GM13977 (cell line): ENCODE results near the gene MAP7D3.

ENCODE experiments used
- DNase-seq: peaks from one replicate; pipeline ENCODE4 v3.0.0; 2012; ENCODE audit warnings: low spot score
- in situ Hi-C: fragments of 300-500 bp; cut with MboI; formaldehyde crosslinking; loops from one replicate; pipeline ENCODE4 v1.12.0; 2022; ENCODE audit warnings: low sequenced_read_pairs, low pct_unique_long_range_greater_than_20kb, mixed read lengths, inconsistent platforms; ENCODE audit not compliant: unreplicated experiment
- TF ChIP-seq, protein P1 (sequence below): IDR thresholded peaks from 2 replicates; pipeline ENCODE4 v1.5.1; 2012; ENCODE audit warnings: mild to moderate bottlenecking, control low read depth; ENCODE audit not compliant: insufficient read depth; ENCODE audit errors: extremely low read depth, missing control alignments

Gene MAP7D3

DNA sequence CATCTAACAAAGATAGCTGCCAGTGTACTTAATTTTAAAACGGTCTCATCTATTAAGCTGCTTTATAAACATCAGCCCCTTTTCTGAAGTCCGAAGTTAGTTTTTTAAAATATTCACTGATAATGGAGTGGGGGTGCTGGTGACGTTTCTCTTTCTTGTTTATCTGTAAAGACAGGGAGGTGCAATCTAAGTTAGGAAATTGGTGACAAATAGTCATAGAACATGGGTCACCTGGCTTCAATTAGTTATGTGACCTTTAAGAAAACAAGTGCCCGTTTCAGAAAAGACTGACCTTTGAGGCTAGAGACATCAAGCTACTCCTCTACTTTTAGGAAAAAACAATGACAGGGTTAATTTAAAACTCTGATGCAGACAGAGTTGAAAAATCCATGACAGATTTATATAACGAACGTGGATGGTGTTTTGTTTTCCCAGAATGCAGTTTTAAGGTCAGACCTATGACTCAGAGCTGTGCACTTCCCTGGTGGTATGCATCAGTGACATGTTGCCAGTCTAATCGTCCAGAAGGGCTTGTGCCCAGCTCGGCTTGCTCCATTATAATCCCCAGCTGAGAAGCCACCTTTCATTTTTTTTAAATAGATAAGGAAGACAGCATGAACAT is 65.7 kb downstream of the MAP7D3 start:
- in situ Hi-C loops = no loop called here
- TF ChIP-seq, protein P1, sequence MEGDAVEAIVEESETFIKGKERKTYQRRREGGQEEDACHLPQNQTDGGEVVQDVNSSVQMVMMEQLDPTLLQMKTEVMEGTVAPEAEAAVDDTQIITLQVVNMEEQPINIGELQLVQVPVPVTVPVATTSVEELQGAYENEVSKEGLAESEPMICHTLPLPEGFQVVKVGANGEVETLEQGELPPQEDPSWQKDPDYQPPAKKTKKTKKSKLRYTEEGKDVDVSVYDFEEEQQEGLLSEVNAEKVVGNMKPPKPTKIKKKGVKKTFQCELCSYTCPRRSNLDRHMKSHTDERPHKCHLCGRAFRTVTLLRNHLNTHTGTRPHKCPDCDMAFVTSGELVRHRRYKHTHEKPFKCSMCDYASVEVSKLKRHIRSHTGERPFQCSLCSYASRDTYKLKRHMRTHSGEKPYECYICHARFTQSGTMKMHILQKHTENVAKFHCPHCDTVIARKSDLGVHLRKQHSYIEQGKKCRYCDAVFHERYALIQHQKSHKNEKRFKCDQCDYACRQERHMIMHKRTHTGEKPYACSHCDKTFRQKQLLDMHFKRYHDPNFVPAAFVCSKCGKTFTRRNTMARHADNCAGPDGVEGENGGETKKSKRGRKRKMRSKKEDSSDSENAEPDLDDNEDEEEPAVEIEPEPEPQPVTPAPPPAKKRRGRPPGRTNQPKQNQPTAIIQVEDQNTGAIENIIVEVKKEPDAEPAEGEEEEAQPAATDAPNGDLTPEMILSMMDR = no peak
- DNase-seq = no peak

DNA sequence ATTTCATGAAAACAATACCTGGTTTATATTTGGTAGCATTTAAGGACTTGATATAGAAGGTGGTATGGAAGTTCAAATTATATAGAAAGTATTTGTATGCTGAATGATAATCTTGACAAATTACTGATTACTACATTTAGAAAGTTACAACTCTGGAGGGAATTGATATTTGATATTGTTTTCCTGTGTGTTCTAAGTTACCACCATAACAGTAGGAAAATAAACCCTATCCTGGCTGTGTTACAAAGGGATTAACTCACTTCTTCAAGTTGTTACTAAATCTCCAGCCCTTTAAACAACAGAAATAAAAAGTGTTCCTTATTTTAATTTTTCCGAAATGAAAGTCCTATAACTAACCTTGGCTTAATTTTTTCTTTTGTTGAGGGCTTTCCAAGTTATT is 67.3 kb downstream of the MAP7D3 start:
- in situ Hi-C loops = no loop called here
- DNase-seq = no peak
- TF ChIP-seq, protein P1 = no peak

DNA sequence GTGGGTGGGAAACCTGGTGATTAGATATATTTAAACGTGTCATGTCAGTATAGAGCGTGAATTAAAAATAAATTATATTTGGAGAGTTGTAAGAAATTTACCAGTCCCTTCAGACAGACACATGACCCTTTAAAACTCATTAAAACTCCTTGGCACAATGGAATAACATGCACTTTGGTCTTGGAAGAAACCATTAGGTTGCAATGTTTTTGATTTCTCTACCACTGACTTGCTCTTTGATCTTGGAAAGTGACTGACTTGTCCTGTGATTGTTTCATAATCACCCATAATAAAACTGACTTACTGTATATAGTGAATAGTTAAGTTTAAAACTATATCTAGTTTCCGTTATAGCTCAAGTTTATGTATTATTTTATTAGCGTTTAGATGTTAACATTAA is 68.0 kb downstream of the MAP7D3 start:
- no peak for DNase-seq
- in situ Hi-C loops = no loop called here
- TF ChIP-seq, protein P1 = no peak

DNA sequence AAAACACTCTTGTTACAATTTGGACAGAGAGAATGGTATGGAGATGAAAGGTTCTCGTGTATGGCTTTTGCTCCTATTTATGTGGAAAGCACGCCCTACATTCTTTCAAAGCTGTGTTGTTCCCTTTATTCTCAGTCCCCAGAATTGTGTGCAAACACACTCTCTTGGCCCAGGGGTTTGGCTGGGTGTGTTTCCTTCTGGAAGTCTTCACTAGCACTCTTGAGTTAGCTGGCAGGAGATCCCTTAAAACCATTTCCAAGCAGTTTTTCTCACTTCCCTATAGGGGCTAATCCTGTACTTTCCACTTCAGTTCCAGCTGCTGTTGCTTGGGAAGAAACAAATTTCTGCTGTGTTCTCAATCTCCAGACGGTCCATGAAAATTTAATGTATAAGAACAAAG is 68.8 kb downstream of the MAP7D3 start:
- DNase-seq = no peak
- TF ChIP-seq, protein P1 = no peak
- in situ Hi-C loops = no loop called here

DNA sequence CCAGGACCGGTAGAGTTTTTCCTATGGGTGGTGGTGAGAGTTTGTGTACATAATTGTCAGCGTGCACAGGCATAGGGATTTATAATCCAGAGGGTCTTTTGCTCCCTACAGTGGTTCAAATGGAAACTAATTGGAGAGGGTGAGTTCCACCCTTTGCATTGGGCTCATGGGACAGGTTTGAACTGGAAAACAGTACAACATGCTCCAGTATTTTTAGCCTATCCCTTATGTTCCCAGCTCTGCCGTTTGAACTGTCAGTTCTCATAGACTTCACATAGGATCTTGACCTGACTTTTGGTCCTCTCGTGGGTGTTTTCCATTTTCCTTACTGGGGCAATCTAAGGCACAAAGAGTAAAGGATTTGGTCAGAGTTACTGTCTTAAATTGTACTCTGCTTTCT is 72.1 kb downstream of the MAP7D3 start:
- TF ChIP-seq, protein P1 = no peak
- in situ Hi-C loops = no loop called here
- DNase-seq = no peak

DNA sequence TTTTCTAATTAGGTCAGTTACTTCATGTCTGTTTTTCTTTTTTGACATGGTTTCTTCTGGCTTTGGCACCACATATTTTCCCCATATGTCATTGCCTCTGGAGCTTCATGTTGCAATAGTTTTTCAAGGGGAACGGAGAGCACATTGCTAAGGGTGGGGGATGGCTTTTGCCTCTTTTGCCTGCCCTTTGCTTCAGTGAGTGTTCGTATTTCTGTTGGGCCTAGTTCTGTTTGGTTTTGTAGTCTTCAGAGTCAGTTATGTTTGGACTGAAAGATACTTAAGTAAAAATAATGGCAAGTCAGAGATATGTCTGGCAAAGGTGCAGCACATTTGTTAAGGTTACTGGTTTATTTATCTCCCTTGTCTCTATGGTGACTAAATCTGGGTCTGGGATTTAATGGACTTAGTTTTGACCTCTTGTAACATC is 74.8 kb downstream of the MAP7D3 start:
- no peak for DNase-seq
- in situ Hi-C loops = no loop called here
- TF ChIP-seq, protein P1 = no peak
